Smooth muscle cell (in vitro differentiated cells): ENCODE data around the gene CC2D2A. TPM values are rescaled to one million over a fixed set of nuclear protein-coding genes. Genes with fewer than 3 reads are reported as not detected.

Experiments used
- DNase-seq: peaks from one replicate; lab custom pipeline; 2025; ENCODE audit not compliant: unreplicated experiment; lab: John Stamatoyannopoulos, UW
- H2AFZ ChIP-seq: fragments of 200-600 bp; sonication (generic); 2 replicates; pipeline ENCODE4 v1.6.0; 2016; ENCODE audit warnings: antibody characterized with exemption, low read depth, mild to moderate bottlenecking
- H3F3A ChIP-seq: fragments of 200-600 bp; sonication (generic); 2 replicates; pipeline ENCODE4 v1.6.0; 2017; ENCODE audit warnings: antibody characterized with exemption, low read depth
- H3K27ac ChIP-seq: fragments of 200-600 bp; sonication (generic); 2 replicates; pipeline ENCODE4 v1.5.1; 2016; ENCODE audit warnings: low read depth, mild to moderate bottlenecking
- H3K27me3 ChIP-seq: fragments of 200-600 bp; sonication (generic); 2 replicates; pipeline ENCODE4 v1.6.1; 2016; ENCODE audit warnings: low read depth, mild to moderate bottlenecking
- H3K36me3 ChIP-seq: fragments of 200-600 bp; sonication (generic); 2 replicates; pipeline ENCODE4 v1.5.1; 2016; ENCODE audit warnings: low read depth
- H3K4me1 ChIP-seq: fragments of 200-600 bp; sonication (generic); 2 replicates; pipeline ENCODE4 v1.5.1; 2016; ENCODE audit warnings: low read depth
- H3K4me2 ChIP-seq: fragments of 200-600 bp; sonication (generic); 2 replicates; pipeline ENCODE4 v1.6.0; 2016; ENCODE audit warnings: mild to moderate bottlenecking
- H3K4me3 ChIP-seq: fragments of 200-600 bp; sonication (generic); 2 replicates; pipeline ENCODE4 v1.5.1; 2016; ENCODE audit warnings: mild to moderate bottlenecking
- H3K79me2 ChIP-seq: fragments of 200-600 bp; sonication (generic); 2 replicates; pipeline ENCODE4 v1.6.0; 2016; ENCODE audit warnings: low read depth, mild to moderate bottlenecking
- H3K9ac ChIP-seq: fragments of 200-600 bp; sonication (generic); 2 replicates; pipeline ENCODE4 v1.6.0; 2016; ENCODE audit warnings: low read depth
- H3K9me3 ChIP-seq: fragments of 200-600 bp; sonication (generic); replicated peaks from 2 replicates; pipeline ENCODE4 v1.5.1; 2016; ENCODE audit warnings: low read depth
- H4K20me1 ChIP-seq: fragments of 200-600 bp; sonication (generic); 2 replicates; pipeline ENCODE4 v1.6.0; 2016; ENCODE audit warnings: low read depth
- CTCF ChIP-seq: fragments of 200-600 bp; sonication (generic); IDR thresholded peaks from 2 replicates; pipeline ENCODE4 v1.5.1; 2017; ENCODE audit warnings: borderline replicate concordance, mild to moderate bottlenecking, antibody characterized with exemption; ENCODE audit not compliant: insufficient read depth, poor library complexity, severe bottlenecking
- WGBS: methylation state at CpG from one replicate; pipeline ENCODE4 v1.1.7; 2016; ENCODE audit warnings: low lambda C conversion rate; 5-methylcytosine and 5-hydroxymethylcytosine counted together
- polyA plus RNA-seq: library from polyadenylated mRNA; unstranded; fragments of >200 nt; fragmentation: Nextera tagmentation; extraction: Ambion mirVana; gene quantifications from 2 replicates; pipeline ENCODE4 v1.2.1, GENCODE V29; 2016
- total RNA-seq: library from RNA; depleted of rRNA; stranded (reverse); fragments of >200 nt; gene quantifications from 2 replicates; pipeline ENCODE4 v1.2.3, GENCODE V29; 2014

CC2D2A gene
- total and polyA plus RNA-seq, 2 experiments from 2014 or later, result 12.8 to 15.0 TPM

DNA sequence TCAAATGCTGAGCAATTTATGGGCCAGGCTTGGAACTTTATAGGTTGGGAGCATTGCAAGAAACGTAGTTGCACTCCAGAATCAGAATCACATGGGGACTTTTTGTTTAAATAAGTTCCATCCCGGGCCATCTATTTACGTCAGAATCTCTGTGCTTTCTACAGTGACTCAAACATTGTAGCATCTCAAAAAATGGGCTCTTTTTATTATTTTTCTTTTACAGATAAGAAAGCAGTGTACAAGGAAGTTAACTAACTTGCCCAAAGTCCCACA is 10.2 kb downstream of the CC2D2A start:
- no peak for TF ChIP-seq CTCF
- no peaks in the 10 kb centered on the region for H4K20me1 ChIP-seq
- WGBS, result 18% methylated on average over 3 of the region's 3 CpGs
- no peaks in the 10 kb centered on the region for H3F3A ChIP-seq
- no peaks in the 10 kb centered on the region for H3K79me2 ChIP-seq
- peak overlapping the region; percentile 89 for H3K4me2 ChIP-seq
- H2AFZ ChIP-seq, result peak overlapping the region; percentile 94
- no peaks in the 10 kb centered on the region for H3K36me3 ChIP-seq
- peak overlapping the region; percentile 74 for H3K4me3 ChIP-seq
- DNase-seq, result no peak
- peak overlapping the region; percentile 74 for H3K27ac ChIP-seq
- H3K9ac ChIP-seq, result no peak overlapping the region
- H3K4me1 ChIP-seq, result peaks cover 8% of the 10 kb centered on the region
- no peaks in the 10 kb centered on the region for H3K27me3 ChIP-seq
- no peaks in the 10 kb centered on the region for H3K9me3 ChIP-seq

DNA sequence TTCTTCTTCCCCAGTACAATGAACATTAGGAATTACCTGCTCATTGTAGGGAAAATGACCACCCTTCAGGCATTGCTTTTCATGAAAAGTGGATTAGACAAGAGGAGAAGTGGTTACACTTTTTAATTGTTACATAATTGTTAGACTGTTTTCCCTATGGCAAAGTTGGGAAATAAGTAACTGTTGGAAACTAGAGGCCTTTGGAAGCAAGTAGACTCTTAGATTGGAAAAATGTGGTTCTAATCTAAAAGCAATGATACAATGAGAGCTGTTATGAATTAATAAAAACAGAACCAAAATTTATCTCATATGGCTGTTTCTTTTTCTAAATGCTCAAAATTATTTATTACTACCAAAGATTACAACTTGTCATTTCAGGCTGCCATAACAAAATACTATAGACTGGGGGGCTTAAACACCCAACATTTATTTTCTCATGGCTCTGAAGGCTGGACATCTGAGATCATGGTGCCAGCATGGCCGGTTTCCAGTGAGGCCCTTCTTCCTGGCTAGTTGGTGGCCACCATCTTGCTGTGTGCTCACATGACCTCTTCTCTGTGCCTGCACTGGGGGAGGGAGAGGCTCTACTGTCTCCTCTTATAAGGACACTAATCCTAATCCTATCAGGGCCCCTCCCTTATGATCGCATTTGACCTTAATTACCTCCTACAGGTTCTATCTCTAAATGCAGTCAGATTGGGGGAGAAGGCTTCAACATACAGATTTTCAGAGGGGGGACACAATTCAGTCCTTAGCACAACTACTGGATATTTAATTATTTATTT is 12.5 kb downstream of the CC2D2A start:
- H2AFZ ChIP-seq, result no peak overlapping the region
- H3K9ac ChIP-seq, result no peak overlapping the region
- TF ChIP-seq CTCF, result no peak
- H3K9me3 ChIP-seq, result peaks cover 3% of the 10 kb centered on the region
- WGBS, result 98% methylated on average over 2 of the region's 2 CpGs
- H4K20me1 ChIP-seq, result no peaks in the 10 kb centered on the region
- H3K4me1 ChIP-seq, result peaks cover 8% of the 10 kb centered on the region
- no peak overlapping the region for H3K27ac ChIP-seq
- H3F3A ChIP-seq, result no peaks in the 10 kb centered on the region
- H3K36me3 ChIP-seq, result no peaks in the 10 kb centered on the region
- H3K79me2 ChIP-seq, result no peaks in the 10 kb centered on the region
- no peak overlapping the region for H3K4me3 ChIP-seq
- no peak overlapping the region for H3K4me2 ChIP-seq
- no peak for DNase-seq
- H3K27me3 ChIP-seq, result no peaks in the 10 kb centered on the region

DNA sequence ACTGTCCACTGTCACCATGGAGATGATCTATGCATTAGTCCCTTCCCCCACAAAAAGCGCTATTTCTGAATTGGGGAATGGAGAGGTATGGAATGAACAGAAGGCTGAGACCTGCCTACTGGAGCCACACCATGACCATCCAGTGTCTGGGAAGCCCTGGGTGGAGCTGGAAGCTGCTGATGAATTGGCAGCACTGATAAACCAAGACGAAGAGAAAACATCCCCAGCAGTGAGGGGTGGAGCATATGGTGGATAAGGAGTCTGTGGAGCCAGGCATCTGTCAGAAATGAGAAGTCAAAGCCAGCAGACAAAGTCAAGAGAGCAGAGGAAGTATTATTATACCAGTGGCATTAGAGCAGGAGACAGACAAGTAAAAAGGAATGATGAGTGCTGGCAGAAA is 13.2 kb downstream of the CC2D2A start:
- no peak for TF ChIP-seq CTCF

GRCh38 chr4:15488136-15488535 is 18.5 kb downstream of the CC2D2A start:
- Histone ChIP-seq H3K79me2 (no peaks in the 10 kb centered on the region), H3F3A (no peaks in the 10 kb centered on the region), H4K20me1 (no peaks in the 10 kb centered on the region), H3K27me3 (no peaks in the 10 kb centered on the region), H3K9ac (no peak overlapping the region), H3K36me3 (peaks cover 16% of the 10 kb centered on the region), H2AFZ (no peak overlapping the region), H3K9me3 (peaks cover 3% of the 10 kb centered on the region), H3K4me2 (no peak overlapping the region), H3K27ac (no peak overlapping the region), H3K4me3 (no peak overlapping the region), H3K4me1 (no peaks in the 10 kb centered on the region)
- TF ChIP-seq CTCF, result no peak
- DNase-seq, result no peak

More for the DNA sequence above, 13.2 kb downstream of the CC2D2A start:
- Histone ChIP-seq H3K36me3 (peaks cover 6% of the 10 kb centered on the region), H2AFZ (no peak overlapping the region), H3K27me3 (no peaks in the 10 kb centered on the region), H3K9me3 (peaks cover 3% of the 10 kb centered on the region), H3F3A (no peaks in the 10 kb centered on the region), H3K79me2 (no peaks in the 10 kb centered on the region), H3K27ac (no peak overlapping the region), H3K4me2 (no peak overlapping the region), H3K4me1 (peaks cover 8% of the 10 kb centered on the region), H3K9ac (no peak overlapping the region), H4K20me1 (no peaks in the 10 kb centered on the region), H3K4me3 (no peak overlapping the region)
- no peak for DNase-seq
- 61% methylated on average over 2 of the region's 2 CpGs for WGBS
